Stimulated activated CD4-positive, alpha-beta T cell treated with anti-CD3 and anti-CD28 coated beads, Interleukin-1b, Interleukin-23, amount 100 ng/mL, for 1 hour (primary cell): ENCODE data around the gene CDC14B.
"Not testable (repeated sequence)": the region's sequence is repeated elsewhere in the genome, so short reads cannot be mapped to it uniquely, and the experiment has no call there.

ENCODE experiments used
- DNase-seq, 2 donors: peaks; one replicate each; pipeline ENCODE4 v3.0.0-alpha.2; 2020; ENCODE audit warnings: low read depth in 2 of 2

Gene CDC14B

DNA sequence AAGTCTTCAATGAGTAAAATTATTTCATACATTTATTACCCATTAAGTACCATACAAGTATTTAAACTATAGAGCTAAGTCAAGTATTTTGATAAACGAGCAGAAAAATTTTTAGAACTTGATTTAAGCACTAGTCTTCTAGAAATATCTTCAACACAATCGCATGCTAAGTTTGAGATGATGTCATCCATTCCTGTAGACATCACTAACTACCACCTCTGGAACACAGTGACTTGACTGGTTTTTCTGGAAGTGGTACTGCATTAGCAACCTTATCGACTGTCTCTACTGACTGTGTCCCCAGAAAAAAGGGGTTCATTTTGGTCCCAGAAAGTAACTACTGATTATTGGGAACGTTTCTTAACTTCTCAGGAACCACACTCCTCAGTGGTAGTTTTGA lies 69.0 kb downstream of the CDC14B start:
- no peak for DNase-seq

DNA sequence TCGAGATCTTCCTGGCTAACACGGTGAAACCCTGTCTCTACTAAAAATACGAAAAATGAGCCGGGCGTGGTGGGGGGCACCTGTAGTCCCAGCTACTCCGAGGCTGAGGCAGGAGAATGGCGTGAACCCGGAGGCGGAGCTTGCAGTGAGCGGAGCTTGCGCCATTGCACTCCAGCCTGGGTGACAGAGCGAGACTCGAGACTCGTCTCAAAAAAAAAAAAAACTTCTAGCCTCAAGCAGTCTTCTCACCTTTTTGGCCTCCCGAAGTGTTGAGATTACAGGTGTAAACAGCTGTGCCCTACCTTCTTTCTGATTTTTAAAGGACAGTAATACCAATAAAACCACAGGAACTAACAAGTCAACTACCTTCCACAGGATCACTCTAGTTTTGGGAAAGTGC lies 76.5 kb downstream of the CDC14B start:
- DNase-seq: not testable (repeated sequence)

DNA sequence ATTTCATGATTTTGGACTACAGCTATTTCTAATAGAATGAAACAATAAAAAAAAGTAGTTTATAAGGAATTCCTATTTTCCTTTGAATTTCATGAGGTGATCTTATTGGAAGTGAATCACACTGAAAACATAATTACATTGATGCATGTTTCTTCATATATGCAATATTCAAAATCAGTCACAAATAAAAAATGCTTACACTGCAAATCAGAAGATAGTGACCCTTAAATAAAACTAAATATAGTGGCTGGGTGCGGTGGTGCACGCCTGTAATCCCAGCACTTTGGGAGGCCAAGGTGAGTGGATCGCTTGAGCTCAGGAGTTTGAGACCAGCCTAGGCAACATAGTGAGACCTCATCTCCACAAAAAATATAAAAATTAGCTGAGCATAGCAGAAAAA lies 79.5 kb downstream of the CDC14B start:
- DNase-seq: no peak

GRCh38 chr9:96532173-96532572 lies 87.5 kb downstream of the CDC14B start:
- DNase-seq: no peak

- DNase-seq: no peak
Measured at GRCh38 chr9:96524764-96525163, 94.9 kb downstream of the CDC14B start.

DNA sequence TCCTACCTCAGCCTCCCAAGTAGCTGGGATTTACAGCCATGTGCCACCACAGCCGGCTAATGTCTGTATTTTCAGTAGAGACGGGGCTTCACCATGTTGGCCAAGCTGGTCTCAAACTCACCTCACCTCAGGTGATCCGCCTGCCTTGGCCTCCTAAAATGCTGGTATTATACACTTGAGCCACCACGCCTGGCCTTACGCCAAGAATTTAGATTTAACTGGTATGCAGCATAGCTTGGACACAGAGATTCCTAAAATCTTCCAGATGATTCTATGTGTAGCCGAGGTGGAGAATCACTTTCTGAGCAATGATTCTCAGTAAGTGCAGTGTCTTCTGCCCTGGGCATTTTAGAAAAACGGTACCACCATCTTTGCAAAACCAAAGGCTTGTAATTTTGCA lies 95.6 kb downstream of the CDC14B start:
- DNase-seq: no peak

- DNase-seq: no peak
Measured at GRCh38 chr9:96523374-96523773, 96.3 kb downstream of the CDC14B start.

GRCh38 chr9:96522366-96522765 lies 97.3 kb downstream of the CDC14B start:
- no peak for DNase-seq

GRCh38 chr9:96519787-96520186 lies 99.9 kb downstream of the CDC14B start:
- no peak for DNase-seq

GRCh38 chr9:96519095-96519494 lies 100.5 kb downstream of the CDC14B start:
- no peak for DNase-seq

DNA sequence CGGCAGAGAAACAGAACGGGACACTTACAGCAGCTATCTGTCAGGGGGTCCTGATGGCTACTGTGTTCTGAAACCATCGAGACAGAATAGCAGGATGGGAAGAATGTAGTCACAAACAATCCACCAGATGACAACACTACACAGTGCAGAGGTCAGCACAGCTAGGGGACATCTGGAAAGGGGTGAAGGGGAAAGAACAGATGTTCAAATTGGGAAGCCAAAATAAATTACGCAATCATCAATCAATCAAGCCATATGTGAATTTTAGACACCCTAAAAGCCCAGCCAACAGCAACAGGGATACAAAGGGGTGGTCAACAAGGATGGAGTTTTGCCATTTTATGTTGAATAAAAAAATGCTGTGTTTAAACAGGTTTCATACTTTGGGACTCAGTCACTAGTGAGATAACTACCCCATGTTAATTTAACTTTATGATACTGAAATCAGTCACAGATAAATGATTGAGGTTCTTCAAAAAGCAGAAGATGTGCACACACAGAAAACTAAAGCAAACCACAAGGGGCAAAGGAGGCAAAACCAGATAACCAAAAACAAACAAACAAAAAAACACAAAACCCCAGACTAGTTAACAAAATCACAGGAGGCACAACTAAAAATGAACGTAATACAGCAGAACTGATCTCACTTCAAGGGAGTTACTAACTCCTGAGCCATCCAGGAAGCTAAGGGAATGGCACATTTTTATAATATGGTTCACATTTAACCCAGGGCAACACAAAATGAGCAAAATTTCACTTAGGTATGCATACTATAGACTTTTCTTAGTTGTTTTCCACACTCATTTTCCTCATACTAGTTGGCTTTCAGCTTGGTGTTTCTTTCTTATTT lies 103.8 kb downstream of the CDC14B start:
- no peak for DNase-seq

- DNase-seq: no peak
Measured at GRCh38 chr9:96514800-96515158, 104.9 kb downstream of the CDC14B start.

- no peak for DNase-seq
Measured at GRCh38 chr9:96514108-96514799, 105.4 kb downstream of the CDC14B start.

- DNase-seq: no peak
Measured at GRCh38 chr9:96513622-96514021, 106.0 kb downstream of the CDC14B start.

DNA sequence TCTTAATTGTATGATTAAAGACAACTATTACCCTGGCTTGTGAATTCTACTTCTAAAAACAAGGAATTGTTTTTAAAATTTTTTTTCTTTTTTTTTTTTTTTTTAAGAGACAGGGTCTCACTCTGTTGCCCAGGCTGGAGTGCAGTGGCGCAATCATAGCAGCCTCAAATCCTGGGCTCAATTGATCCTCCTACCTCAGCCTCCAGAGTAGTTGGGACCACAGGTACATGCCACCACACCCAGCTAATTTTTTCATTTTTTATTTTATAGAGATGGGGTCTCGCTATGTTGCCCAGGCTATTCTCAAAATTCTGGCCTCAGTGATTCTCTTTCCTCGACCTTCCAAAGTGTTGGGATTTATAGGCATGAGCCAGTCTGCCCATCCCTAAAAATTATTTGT lies 107.4 kb downstream of the CDC14B start:
- DNase-seq: no peak

GRCh38 chr9:96510258-96510657 lies 109.4 kb downstream of the CDC14B start:
- no peak for DNase-seq

GRCh38 chr9:96509848-96510247 lies 109.8 kb downstream of the CDC14B start:
- DNase-seq: no peak

- DNase-seq: no peak
Measured at GRCh38 chr9:96509026-96509425, 110.6 kb downstream of the CDC14B start.

GRCh38 chr9:96508227-96508940 lies 111.3 kb downstream of the CDC14B start:
- DNase-seq: no peak

DNA sequence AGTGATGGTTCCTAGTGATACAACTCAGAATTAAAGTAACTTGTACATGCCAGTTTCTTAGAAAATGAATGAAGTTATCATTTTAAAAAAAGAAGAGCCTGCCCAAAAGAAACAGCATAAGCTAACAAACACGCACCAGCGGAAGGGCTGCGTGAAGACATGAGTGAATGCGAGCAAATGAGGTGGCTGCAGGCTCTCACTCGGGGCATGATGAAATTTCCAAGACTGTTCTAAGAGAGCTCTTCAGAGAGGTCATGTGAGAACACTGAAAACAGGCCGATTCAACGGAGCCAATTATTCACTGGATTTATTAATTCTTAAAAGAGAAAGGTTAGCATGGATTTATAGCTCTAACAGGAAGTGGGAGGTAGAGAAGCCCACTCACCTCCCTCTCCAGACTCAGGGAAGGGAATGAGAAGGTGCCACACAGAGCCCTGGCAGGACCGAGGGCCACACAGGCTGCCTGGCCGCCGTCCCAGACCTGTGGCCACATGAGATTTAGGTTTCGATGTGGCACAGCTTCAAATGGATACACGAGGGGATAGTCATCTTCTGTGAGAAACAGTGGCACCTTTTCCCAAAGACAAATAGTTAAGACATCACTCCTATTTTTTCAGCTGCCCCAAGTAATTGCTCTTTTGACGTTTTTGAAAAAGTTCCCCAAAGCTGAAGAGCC lies 114.2 kb downstream of the CDC14B start:
- no peak for DNase-seq

- DNase-seq: no peak
Measured at GRCh38 chr9:96503918-96504317, 115.7 kb downstream of the CDC14B start.

GRCh38 chr9:96503374-96503748 lies 116.3 kb downstream of the CDC14B start:
- not testable (repeated sequence) for DNase-seq
